HPDE6-E6E7 (cell line): ENCODE data around the gene ZNF511.

Experiments
- DNase-seq: peaks from one replicate; pipeline ENCODE4 v3.0.0; 2011; ENCODE audit warnings: missing footprints; ENCODE audit errors: extremely low spot score

Gene ZNF511

DNA sequence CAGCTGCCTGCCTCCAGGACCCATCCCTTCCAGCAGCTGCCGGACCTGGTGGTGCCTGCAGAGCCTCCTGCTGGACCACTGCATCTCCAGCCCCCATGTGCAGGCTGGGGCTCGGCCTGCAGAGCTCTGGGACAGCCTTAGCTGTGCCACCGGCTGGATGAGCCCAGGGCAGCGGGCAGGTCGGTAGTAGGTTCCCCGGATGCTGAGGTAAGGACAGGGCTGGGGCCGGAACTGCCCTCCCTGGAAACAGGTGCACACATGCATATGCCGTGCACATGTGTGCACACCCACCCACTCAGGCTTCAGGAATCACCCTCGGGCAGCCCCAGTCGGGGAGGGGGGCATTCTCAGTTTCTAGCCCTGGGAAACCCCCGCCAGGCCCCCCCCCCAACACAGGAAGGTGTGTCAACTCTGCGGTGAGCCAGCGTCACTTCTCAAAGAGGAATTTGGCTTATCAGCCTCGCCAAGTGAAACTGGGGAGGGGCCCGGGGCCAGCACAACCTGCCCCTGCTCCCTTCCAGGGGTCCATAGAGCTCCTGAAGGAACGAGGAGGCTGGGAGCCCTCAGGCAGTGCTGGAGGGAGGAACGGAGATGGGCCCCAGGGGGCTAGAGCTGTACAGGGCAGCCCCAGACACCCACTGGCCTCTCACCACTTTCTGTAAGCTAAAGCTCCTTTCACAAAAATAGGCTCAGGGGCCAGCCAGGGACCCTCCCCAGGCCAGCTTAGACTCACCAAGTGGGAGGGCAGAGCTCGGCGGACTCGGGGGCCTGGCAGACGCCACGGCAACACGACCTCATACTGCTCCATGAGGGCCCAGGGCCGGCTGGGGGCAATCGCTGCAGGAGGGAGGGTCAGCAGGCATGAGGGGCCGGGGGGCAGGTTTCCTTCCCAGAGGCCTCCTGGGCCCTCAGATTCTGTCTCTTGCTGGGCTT lies 33.7 kb upstream of the ZNF511 start:
- peak; percentile 67 for DNase-seq

DNA sequence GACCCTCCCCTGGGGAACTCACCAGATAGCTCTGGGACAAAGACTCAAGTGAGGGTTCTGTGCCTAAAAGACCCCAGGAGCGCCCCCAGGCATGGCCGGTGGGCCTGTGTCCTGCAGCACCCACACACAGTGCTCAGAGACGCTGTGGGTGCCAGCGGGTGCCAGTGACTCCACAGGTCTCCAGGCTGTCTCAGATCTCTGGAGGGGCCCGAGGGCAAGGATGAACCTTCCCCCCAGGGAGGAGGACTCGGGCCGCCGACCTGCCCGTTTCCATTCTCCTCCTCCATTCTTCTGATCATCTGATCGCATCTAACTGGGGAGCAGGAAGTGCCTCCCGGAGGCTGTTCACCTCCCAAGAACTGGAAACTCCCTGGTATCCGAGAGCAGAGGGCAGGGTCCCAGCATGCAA lies 33.0 kb upstream of the ZNF511 start:
- DNase-seq = no peak

DNA sequence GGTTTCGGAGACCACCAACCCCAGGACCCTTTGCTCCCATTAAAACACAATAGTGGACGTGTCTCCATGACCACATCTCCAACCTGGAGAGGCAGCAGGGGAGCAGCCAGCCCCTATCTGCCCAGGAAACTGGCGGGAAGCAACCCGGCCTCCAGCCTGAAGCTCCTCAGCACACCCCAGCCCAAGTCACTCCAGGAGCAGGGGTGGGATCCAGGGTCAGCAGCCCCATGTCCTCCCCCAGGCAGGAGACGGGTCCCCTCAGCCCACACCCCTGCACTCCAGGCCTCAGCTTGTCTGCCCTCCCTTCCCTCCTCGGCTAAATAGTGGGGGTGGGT lies 32.6 kb upstream of the ZNF511 start:
- no peak for DNase-seq

DNA sequence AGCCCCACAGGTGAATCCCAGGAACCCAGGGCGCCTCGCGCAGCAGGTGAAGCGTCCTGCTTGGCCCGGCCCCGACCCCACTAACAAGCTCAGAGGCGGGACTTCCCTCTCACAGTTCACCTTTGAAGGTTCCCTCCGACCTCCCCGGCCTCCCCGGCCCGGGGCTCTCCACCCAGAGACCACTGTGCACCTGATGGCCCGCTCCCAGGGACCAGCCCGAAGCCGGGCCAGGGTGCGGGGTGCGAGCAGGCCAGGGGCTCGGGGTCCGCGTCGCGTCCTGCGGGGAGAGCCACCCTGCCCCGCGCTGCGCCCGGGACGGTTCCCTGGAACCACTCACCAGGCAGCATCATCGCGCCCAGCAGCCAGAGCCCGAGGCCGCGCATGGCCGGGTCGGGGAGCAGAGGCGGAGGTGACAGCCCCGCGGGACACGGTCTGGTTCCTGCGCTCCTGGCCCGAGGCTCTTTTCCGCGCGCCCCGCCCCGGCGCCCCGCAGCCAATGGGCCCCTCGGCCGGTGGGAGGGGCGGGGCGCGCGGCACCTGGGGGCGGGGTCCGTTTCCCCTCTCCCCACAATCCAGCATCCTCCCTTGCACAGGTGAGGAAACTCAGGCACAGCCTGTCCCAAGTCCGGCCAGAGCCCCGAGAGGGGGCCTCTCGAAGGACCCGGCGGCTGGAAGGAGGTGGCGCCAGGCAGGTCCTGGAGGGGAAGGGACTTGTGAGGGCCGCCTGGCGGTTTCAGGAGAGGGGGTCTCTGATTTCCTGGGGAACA lies 32.1 kb upstream of the ZNF511 start, which contains the start of gene ADAM8:
TSS of gene ADAM8 (minus strand) at position 434 of the 767 bp plus-strand sequence. CDS start at position 383, 51 bp downstream.
- DNase-seq = no peak

DNA sequence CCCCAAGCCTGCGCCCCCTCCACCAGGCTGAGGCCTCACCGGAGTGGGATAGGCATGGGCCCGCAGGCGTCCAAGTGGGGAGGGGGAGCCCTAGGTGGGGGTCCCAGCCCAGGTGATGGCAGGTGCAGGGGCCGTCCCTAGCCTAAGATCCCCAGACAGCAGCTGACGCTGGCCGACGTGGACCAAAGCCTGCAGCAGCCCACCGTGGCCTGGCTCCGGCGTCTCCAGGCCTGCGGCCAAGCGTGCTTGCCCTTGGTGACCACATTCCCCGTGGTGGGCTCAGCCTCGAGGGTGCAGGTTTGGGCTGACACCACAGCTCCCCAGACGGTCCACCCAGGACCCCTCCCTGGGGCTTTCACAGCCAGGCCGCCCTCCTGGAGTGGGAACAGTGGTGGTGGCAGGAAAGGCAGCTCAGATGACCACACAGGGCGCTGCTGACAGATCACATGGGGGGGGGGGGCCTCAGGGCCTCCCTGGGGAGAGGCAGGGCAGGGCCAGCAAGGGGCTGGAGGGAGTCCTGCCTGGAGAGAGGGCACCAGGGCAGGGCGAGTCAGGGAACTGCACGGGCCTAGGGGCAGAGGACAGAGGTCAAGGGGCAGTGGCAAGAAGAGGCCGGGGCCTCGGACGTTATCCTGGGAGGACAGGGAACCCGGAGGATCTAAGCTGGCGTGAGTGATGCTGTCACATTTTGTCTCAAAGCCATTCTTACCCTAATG lies 31.3 kb upstream of the ZNF511 start:
- DNase-seq = no peak

DNA sequence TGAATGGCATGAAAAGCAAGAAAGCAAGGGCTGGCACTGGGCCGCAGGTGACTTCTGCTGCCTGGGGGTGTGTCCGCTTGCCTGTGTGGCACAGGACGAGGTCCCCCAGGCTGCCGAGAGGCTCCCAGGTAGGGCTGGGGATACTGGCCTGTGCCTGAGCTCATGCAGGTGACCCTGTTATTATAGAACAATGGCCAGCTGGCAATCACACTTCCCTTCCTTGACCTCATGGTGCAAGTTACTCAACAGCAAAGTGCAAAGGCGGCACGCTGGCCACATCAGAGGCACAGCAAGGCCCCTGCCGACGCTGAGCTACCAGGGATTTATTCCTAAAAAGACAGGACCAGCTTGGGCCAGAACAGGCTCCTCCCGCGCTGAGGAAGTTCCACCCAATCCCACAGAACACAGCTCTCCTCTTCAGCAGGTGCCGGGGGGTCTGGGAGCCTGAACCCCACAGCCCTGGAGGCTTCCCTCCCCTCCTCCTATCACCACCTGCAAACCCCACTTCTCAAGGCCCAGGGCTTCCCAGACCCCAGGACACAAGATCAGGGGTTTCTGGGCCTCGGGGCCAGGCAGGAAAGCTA lies 30.6 kb upstream of the ZNF511 start:
- DNase-seq = no peak

DNA sequence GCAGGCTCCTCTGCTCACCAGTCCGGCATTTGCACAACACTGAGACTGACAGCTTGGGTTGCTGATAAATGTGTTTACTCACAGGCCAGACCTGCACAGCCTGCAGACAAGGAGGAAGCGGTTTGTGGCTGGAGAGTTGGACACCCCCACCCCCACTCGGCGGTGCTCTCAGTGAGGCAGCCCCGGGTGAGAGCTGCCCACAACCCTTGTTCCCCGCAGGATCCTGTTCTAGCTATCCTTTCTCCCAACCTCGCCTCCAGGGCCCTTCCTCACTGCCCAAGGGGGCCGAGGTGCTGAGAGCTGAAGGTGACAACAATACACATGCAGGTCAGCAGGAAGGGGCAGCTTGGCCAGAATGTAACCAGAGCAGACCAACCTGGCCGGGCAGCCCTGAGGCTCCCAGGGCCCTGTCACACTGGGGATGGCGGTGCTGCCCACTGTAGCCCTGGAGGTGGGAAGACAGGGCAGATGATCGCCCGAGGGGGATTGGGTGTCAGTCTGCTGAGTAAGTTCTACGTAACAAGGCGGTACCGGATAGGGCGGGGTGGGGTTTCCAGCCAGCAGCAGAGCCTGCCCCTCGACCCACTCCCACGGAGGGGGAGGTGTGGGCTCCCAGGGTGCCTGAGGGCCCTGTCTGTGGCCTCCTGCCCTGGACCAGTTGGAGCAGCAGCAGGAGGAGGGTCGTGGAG lies 30.0 kb upstream of the ZNF511 start:
- DNase-seq = peak; percentile 89

DNA sequence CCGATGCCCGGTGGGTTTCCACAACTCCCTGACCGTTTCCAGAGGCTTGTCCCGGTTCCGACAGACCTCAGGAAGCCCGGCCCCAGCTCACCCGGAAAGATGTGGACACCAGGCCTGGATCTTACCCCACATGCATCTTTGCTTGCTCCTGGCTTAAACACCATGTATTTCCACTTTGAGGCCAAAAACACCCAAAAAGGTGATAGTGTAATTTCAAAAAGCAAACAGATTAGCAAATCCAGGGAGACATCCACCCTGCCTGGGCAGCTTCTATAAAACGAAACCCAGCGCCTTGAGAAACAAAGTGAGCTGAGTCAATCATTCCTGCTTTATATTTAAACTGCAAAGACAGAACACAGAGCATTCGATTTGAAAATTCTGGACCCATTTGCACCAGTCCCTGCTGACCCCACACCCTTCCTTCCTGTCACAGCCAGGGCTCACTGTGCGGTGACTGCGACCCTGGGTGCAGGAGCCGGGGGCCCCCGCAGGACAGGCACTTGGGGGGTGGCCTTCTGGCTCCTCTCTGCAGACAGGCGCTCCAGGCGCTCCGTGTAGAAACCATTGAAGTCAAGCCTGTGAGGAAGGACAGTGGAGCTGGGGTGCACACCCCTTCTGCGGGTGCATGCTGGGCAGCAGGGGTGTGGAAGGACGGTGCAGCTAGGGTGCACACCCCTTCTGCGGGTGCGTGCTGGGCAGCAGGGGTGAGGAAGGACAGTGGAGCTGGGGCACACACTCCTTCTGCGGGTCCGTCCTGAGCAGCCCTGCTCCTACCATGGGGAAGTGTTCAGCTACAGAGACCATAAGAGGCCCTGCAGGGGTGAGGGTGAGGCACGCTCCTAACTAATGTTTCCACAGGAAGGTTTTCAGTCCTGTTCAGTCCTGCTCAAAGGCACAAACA lies 29.1 kb upstream of the ZNF511 start:
- DNase-seq = no peak

DNA sequence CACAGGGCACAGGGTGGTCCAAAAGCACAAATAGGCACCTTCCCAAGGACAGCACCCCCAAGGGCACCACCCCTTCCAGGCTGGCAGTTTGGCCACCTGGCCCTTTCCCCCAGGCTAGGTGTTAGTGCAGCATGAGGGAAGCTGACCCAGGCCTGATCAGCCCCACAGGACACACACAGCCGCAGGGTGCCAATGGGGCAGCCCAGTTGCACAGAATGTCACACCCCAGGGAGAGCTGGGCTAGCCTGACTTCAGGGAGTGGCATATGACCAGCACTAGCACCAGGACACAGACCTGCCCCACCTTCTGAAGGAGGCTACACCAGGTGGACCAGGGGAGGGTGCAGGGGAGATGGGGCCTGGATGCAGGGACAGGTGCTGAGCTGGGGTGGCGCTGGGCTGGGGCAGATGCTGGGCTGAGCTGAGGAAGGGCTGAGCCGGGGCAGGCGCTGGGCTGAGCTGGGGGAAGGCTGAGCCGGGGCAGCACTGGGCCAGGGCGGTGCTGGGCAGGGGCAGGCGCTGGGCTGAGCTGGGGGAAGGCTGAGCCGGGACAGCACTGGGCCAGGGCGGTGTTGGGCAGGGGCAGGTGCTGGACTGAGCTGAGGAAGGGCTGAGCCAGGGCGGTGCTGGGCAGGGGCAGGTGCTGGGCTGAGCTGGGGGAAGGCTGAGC lies 28.2 kb upstream of the ZNF511 start:
- no peak for DNase-seq

DNA sequence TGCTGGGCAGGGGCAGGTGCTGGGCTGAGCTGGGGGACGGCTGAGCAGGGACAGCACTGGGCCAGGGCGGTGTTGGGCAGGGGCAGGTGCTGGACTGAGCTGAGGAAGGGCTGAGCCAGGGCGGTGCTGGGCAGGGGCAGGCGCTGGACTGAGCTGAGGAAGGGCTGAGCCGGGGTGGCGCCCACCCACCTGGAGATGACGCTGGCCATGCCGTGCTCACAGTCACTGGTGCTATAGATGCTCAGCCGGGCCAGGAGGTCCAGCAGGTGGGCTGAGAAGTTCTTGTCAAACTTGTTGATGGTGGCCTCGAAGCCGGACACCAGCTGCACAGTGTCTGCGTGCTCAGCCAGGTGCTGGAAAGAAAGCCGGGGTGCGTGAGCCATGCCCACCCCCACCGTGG lies 27.6 kb upstream of the ZNF511 start:
- DNase-seq = no peak

DNA sequence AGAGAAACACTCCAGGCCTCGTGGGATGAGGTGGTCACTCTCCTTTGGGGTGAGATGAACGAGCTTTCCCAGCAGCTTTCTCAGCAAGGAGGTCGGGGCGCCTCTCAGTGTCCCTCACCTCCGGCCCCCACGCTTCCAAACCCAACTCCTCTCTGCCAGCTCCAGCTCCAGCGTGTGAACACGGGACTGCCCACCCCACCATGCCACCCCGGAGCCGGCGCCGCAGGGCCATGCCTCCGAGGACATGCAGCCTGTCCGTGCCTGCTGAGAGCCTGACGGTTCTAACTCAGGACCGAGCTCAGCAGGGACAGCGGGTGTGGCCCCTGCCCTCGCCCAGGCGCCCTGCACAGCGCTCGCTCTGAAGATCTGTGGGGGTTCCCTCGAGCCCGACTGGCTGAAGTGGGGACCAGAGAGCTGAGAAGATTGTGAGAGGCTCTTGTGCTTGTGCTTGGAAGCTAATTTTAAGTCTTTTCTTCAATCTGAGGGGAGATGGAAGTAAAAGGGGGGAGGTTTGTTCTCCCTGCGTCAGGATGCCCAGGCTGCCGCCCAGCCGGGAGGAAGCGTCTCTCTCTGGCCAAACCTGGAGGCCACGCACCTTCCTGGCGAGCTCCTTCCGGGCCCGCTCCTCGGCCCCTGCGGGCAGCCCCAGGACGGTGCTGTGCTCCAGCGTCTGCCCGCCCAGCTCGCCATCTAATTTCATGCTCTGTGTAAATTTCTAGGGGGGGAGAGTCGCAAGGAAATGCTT lies 26.9 kb upstream of the ZNF511 start:
- DNase-seq = no peak

DNA sequence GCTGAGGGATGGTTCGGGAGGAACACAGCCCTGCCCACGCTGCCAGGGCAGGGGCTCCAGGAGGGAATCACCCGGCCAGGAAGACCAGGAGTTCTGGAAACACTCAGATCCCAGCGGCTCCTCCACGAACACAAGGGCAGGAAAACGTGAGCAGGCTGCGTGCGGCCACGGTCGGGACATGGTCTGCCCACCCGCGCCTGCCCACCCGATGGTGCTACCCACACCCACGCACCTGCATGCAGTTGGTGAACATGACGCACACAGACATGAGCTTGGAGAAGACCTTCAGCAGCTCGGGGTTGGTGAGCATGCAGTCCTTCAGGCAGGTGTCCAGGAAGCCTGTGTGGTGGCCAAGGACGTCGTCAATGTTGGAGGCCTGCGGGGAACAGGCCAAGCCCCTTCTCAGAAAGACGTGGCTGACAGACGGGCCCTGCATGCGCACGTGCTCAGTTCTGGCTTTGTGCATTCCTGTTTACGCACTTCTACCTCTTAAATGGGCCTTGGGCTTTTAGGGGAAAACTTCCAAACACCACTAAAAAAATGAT lies 25.8 kb upstream of the ZNF511 start:
- no peak for DNase-seq

DNA sequence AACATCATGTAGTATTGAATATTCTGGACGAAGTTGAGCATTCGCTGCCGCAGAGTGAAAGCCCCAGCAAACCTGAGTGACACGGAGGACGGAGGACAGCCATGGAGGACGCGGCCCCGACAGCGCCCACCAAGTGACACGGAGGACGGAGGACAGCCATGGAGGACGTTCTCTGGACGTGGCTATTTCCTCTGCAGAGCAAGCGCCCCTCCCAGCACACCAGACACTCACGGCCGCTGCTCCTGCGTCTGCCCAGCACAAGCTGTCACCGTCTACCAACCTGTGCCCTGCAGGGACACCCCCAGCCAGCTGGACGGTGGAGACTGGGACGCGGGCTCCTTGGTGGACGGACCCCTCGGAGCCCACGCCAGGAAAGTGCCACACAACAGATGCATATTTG lies 24.8 kb upstream of the ZNF511 start:
- DNase-seq = no peak

DNA sequence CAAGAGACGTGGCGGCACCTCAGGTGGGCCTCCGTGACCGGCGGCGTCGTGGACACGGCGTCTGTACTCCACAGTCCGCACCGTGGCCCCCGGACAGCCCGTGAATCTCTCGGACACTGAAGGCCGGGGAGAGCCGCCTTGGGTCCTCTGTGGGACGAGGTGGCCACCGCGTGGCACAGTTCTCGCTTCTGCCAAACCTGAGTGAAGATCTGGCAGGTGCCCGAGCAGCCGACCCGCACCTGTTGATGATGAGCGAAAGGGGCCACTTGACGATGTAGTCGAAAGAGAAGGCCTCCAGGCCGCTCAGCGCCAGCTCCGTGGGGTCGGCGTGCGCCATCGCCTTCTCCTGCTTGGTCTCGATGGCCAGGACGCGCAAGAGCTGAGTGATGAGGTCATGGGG lies 23.5 kb upstream of the ZNF511 start:
- no peak for DNase-seq

DNA sequence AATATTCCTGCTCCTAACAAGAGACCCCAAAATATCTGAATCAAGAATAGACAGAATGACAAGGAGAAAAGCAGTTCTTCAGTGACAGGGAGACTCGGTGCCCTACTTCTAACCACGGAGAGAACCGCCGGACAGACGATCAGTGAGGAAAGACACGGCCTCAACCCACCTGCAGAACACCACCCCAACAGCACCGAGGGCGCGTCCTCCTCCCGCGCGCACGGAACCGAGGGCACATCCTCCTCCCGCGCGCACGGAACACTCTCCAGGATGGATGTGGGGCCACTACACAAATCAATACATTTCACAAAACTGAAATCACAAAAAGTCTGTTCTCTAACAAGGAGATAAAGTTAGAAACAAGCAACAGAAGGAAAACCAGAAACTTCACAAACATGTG lies 22.3 kb upstream of the ZNF511 start:
- no peak for DNase-seq

DNA sequence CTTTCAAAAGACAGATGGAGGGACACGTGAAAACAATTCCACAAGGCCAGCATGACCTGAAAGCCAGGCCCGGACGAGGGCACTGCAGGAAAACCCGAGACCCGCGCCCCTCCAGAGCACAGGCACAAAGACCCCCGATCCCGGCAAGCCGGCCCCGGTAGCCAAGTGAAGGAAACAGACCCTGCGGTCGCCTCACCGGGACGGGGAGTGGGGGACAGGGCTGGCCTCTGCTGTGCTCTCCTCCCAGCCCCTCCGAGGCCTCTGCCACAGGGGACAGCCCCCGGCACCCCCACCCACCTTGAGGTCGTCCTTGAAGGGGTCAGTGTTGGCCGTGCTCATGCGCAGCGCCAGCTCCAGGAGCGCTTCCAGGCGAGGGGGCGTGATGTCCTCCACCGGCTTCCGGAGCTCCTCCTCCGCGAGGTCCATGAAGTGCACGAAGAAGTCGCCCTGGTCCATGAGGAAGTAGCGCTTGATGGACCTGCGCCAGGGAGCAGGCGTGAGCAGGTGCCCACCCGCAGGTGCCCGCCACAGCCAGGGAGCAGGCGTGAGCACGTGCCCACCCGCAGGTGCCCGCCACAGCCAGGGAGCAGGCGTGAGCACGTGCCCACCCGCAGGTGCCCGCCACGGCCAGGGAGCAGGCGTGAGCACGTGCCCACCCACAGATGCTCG lies 20.7 kb upstream of the ZNF511 start:
- DNase-seq = no peak

DNA sequence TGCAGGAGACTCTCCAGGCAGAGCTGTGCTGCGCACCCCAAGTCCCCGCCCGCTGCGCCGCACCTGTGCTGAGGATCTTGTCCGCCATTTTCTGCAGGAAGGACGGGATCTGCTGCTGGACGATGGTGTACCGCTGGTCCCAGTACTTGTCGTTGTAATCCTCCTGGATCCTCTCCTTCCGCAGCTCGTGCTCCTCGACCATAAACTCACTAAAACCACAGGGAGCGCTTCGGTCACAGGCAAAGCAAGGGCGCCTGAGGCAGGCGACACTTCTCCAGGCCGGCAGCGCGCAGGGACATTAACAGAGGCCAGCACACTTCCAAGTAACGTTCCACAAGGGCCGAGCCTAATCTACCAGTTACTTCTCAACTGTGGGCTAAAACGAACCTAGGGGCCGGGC lies 19.0 kb upstream of the ZNF511 start:
- no peak for DNase-seq
